Stimulated activated effector memory CD8-positive, alpha-beta T cell treated with anti-CD3 and anti-CD28 coated beads, Interleukin-12 subunit alpha, Interleukin-12 subunit beta, amount 100 ng/mL, for 72 hours (primary cell): Measurements from ENCODE around the gene KLHL29.

ENCODE experiments used
- ATAC-seq: fragments of 150-1000 bp; cut with Tn5 transposase; 2 replicates; pipeline ENCODE4 v1.10.0; 2021
- DNase-seq, 2 donors: peaks; one replicate each; pipeline ENCODE4 v3.0.0; 2021 to 2022; ENCODE audit warnings: low spot score in 2 of 2
- H3K27ac Mint-ChIP-seq: one replicate; pipeline ENCODE4 v1.8.0; 2022; ENCODE audit warnings: mild to moderate bottlenecking, mixed read lengths
- H3K36me3 Mint-ChIP-seq: one replicate; pipeline ENCODE4 v1.8.0; 2022; ENCODE audit warnings: mild to moderate bottlenecking, mixed read lengths
- H3K4me1 Mint-ChIP-seq: one replicate; pipeline ENCODE4 v1.8.0; 2022; ENCODE audit warnings: mixed read lengths
- H3K4me3 Mint-ChIP-seq: one replicate; pipeline ENCODE4 v1.8.0; 2022; ENCODE audit warnings: mild to moderate bottlenecking, mixed read lengths
- H3K9me3 Mint-ChIP-seq: one replicate; pipeline ENCODE4 v1.8.0; 2022; ENCODE audit warnings: mixed read lengths

KLHL29 gene

GRCh38 chr2:23456396-23456795 is 71.4 kb downstream of the KLHL29 start:
- ATAC-seq: no peak
- Mint-ChIP-seq H3K4me3 (no peak overlapping the region), H3K9me3 (no peaks in the 10 kb centered on the region), H3K27ac (no peak overlapping the region), H3K4me1 (peaks cover 9% of the 10 kb centered on the region), H3K36me3 (no peaks in the 10 kb centered on the region)
- no peak for DNase-seq

- Mint-ChIP-seq H3K27ac (no peak overlapping the region), H3K4me1 (peaks cover 9% of the 10 kb centered on the region), H3K9me3 (no peaks in the 10 kb centered on the region), H3K36me3 (no peaks in the 10 kb centered on the region), H3K4me3 (no peak overlapping the region)
- DNase-seq: no peak
- no peak for ATAC-seq
Observed at GRCh38 chr2:23456881-23457760, 72.1 kb downstream of the KLHL29 start.

- Mint-ChIP-seq H3K27ac (no peak overlapping the region), H3K4me1 (peaks cover 2% of the 10 kb centered on the region), H3K36me3 (no peaks in the 10 kb centered on the region), H3K4me3 (no peak overlapping the region), H3K9me3 (no peaks in the 10 kb centered on the region)
- ATAC-seq (no peak), DNase-seq (no peak)
Observed at GRCh38 chr2:23457990-23458682, 73.2 kb downstream of the KLHL29 start.

DNA sequence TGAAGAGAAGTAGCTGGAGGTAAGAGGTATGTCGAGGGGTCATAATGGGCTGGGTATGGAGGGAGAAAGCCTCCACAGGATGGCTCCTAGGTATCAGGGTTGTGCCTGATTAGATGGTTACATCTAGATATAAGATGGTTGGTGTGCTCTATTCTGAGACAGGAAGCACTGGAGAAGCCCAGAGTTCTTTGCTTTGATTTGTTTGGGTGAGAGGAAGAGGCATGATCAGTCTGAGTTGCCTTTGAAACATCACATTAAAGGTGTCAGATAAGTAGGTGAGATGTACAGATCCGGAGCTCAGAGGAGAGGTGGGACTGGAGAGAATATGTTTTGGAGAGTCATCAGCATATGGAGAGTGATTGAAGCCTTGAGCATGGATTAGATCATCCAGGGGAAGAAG is 74.1 kb downstream of the KLHL29 start:
- DNase-seq (no peak), ATAC-seq (no peak)
- Mint-ChIP-seq H3K4me1 (no peaks in the 10 kb centered on the region), H3K4me3 (no peak overlapping the region), H3K27ac (no peak overlapping the region), H3K9me3 (no peaks in the 10 kb centered on the region), H3K36me3 (no peaks in the 10 kb centered on the region)

- no peaks in the 10 kb centered on the region for H3K9me3 Mint-ChIP-seq
- no peak overlapping the region for H3K27ac Mint-ChIP-seq
- ATAC-seq: no peak
- H3K4me3 Mint-ChIP-seq: no peak overlapping the region
- H3K4me1 Mint-ChIP-seq: no peaks in the 10 kb centered on the region
- no peaks in the 10 kb centered on the region for H3K36me3 Mint-ChIP-seq
- no peak for DNase-seq
Observed at GRCh38 chr2:23460228-23460627, 75.2 kb downstream of the KLHL29 start.

GRCh38 chr2:23460993-23461392 is 76.0 kb downstream of the KLHL29 start:
- H3K36me3 Mint-ChIP-seq: no peaks in the 10 kb centered on the region

DNA sequence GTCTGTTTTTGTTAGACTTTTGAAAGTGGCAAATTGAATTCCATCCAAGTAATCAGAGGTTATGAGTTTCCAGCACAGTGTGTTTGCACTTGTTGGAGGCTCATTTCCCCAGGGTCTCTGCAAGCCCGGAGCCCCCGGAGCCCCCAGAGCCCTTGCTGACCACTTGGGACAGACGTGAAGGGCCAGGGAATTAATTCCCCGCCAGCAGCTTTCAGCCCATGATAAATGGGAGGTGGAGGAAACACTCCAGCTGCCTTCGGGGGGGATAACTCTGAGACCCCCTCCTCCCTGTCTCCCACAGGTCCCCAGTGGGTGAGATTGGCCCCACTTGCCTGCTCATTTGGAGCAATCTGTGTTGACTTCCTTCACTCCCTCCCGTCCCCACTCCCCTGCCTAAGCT is 79.2 kb downstream of the KLHL29 start:
- Mint-ChIP-seq H3K27ac (no peak overlapping the region), H3K9me3 (no peaks in the 10 kb centered on the region)
- ATAC-seq: no peak

More at GRCh38 chr2:23460993-23461392, 76.0 kb downstream of the KLHL29 start:
- H3K9me3 Mint-ChIP-seq: no peaks in the 10 kb centered on the region
- no peak overlapping the region for H3K4me3 Mint-ChIP-seq
- no peak for ATAC-seq
- no peak overlapping the region for H3K27ac Mint-ChIP-seq
- DNase-seq: no peak
- H3K4me1 Mint-ChIP-seq: no peaks in the 10 kb centered on the region

GRCh38 chr2:23464905-23465537 is 80.0 kb downstream of the KLHL29 start:
- no peak overlapping the region for H3K4me3 Mint-ChIP-seq
- DNase-seq (no peak), ATAC-seq (peak; percentile 17)
- no peak overlapping the region for H3K27ac Mint-ChIP-seq
- H3K4me1 Mint-ChIP-seq: no peaks in the 10 kb centered on the region
- H3K36me3 Mint-ChIP-seq: no peaks in the 10 kb centered on the region
- H3K9me3 Mint-ChIP-seq: no peaks in the 10 kb centered on the region

More for the DNA sequence above, 79.2 kb downstream of the KLHL29 start:
- no peaks in the 10 kb centered on the region for H3K4me1 Mint-ChIP-seq
- no peaks in the 10 kb centered on the region for H3K36me3 Mint-ChIP-seq
- H3K4me3 Mint-ChIP-seq: no peak overlapping the region
- DNase-seq: no peak

- H3K36me3 Mint-ChIP-seq: no peaks in the 10 kb centered on the region
- H3K4me3 Mint-ChIP-seq: no peak overlapping the region
- no peak for DNase-seq
- no peaks in the 10 kb centered on the region for H3K9me3 Mint-ChIP-seq
- no peak overlapping the region for H3K27ac Mint-ChIP-seq
- ATAC-seq: no peak
- no peaks in the 10 kb centered on the region for H3K4me1 Mint-ChIP-seq
Observed at GRCh38 chr2:23465936-23466335, 81.0 kb downstream of the KLHL29 start.

DNA sequence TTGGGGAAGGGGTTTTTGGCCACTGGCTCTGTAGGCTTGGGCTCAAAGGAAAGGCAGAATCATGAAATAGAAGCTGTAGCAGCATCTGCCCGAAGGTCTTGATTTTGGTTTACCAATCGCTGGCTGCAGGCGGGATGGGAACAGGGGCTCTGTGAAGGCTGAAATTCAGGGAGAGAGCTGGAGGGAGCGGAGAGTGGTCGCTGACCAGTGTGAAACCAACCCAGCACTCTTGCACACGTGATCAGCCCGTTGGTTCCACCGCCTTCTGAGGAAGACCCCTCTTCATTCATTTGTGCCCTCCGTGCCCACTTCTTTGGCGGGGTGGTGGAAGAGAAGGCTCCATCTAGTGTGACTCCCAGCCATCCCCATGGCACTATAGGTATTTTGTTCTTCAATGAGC is 82.6 kb downstream of the KLHL29 start:
- Mint-ChIP-seq H3K4me3 (no peak overlapping the region), H3K36me3 (no peaks in the 10 kb centered on the region), H3K9me3 (no peaks in the 10 kb centered on the region), H3K4me1 (no peaks in the 10 kb centered on the region), H3K27ac (no peak overlapping the region)
- no peak for DNase-seq
- no peak for ATAC-seq

DNA sequence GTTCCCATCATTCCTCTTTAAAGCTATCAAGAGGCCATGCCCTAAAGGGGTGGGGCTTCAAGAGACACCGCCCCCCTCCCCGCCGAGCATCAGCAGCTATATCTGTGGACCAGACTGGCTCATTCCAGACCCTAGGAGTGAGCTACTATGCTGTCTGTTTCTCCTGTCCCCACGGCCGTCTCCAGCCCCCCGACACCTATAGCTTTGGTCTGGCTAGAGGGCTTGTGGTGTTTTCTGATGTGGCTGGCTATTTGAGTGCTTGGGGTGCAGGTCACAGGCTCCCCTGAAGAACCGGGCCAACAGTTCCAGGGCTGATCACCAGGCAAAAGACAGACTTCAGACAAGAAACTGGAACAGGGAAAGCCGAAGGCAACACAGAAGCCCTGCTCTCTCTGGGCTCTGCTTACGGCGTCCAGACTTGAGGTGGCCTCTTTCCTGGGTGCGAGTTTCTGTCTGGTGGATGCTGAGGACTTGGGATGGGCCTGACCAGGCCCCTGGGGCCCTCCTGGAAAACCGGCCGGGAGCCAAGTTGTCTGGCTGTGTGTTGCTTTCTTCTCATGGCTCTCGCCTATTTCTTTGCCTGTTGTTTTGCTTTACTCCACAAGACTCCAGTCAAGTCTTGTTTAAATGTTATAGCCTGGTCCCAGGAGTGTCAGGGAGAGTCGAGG is 83.6 kb downstream of the KLHL29 start:
- H3K4me3 Mint-ChIP-seq: no peak overlapping the region
- DNase-seq (no peak), ATAC-seq (no peak)
- no peak overlapping the region for H3K27ac Mint-ChIP-seq
- H3K4me1 Mint-ChIP-seq: no peaks in the 10 kb centered on the region
- H3K9me3 Mint-ChIP-seq: no peaks in the 10 kb centered on the region
- H3K36me3 Mint-ChIP-seq: no peaks in the 10 kb centered on the region

- no peaks in the 10 kb centered on the region for H3K36me3 Mint-ChIP-seq
- H3K4me1 Mint-ChIP-seq: no peaks in the 10 kb centered on the region
- no peak overlapping the region for H3K27ac Mint-ChIP-seq
- ATAC-seq (no peak), DNase-seq (no peak)
- H3K4me3 Mint-ChIP-seq: no peak overlapping the region
- no peaks in the 10 kb centered on the region for H3K9me3 Mint-ChIP-seq
Observed at GRCh38 chr2:23469142-23469540, 84.2 kb downstream of the KLHL29 start.

DNA sequence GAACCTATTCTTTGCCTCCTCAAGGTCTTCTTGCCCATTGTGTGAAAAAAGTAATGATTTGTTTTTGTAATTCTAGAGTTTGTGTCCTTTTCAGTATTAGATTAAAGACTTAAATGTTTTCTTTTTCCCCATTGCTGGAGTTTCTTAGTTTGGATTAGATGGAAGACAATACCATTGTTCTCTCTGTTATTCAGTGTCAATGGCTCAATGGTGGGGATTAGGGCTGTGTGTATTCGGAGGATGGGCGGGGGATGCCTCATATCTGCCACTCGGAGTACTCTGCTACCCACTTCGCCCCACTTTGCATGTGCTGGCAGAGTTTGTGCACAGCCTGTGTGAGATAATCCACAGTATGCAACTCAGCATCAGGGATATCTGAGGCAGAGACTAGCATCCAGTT is 90.1 kb downstream of the KLHL29 start:
- ATAC-seq (no peak), DNase-seq (no peak)
- Mint-ChIP-seq H3K4me1 (no peaks in the 10 kb centered on the region), H3K4me3 (no peak overlapping the region), H3K9me3 (no peaks in the 10 kb centered on the region), H3K36me3 (no peaks in the 10 kb centered on the region), H3K27ac (no peak overlapping the region)

DNA sequence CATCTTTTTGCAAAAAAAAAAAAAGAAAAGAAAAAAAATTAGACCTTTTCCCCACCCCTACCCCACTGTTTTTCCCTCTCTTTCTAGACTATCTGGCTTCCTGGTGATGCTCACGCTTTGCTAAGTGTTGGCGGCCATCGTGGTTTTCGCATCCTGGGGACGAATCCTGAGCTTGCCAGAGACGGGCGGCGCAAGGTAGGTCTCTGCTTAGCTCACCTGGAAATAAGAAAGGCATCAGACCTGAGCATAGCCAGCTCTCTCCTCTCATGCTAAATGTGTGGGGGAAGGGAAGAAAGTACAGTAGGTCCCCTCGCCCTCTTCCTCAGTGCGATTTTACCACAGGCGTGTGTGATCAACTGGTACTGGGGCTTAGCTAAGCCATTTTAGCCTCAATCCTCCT is 90.5 kb downstream of the KLHL29 start:
- no peaks in the 10 kb centered on the region for H3K4me1 Mint-ChIP-seq
- ATAC-seq (no peak), DNase-seq (no peak)
- H3K36me3 Mint-ChIP-seq: no peaks in the 10 kb centered on the region
- no peak overlapping the region for H3K27ac Mint-ChIP-seq
- no peaks in the 10 kb centered on the region for H3K9me3 Mint-ChIP-seq
- no peak overlapping the region for H3K4me3 Mint-ChIP-seq

- Mint-ChIP-seq H3K27ac (no peak overlapping the region), H3K9me3 (no peaks in the 10 kb centered on the region), H3K4me1 (no peaks in the 10 kb centered on the region), H3K4me3 (no peak overlapping the region), H3K36me3 (no peaks in the 10 kb centered on the region)
- no peak for ATAC-seq
- no peak for DNase-seq
Observed at GRCh38 chr2:23476786-23477185, 91.8 kb downstream of the KLHL29 start.
